Hepatocyte (in vitro differentiated cells): ENCODE measurements around the gene BTF3. TPM values are rescaled to one million over a fixed set of nuclear protein-coding genes. Genes with fewer than 3 reads are reported as not detected.
"Not testable (repeated sequence)": the region's sequence is repeated elsewhere in the genome, so short reads cannot be mapped to it uniquely, and the experiment has no call there.

Experiments used
- DNase-seq: peaks from one replicate; pipeline ENCODE4 v3.0.0-alpha.2; 2016; ENCODE audit warnings: low spot score
- H2AFZ ChIP-seq: fragments of 200-600 bp; sonication (generic); 2 replicates; pipeline ENCODE4 v1.6.0; 2016; ENCODE audit warnings: antibody characterized with exemption, mild to moderate bottlenecking
- H3K27ac ChIP-seq: fragments of 200-600 bp; sonication (generic); 2 replicates; pipeline ENCODE4 v1.5.1; 2016; ENCODE audit warnings: mild to moderate bottlenecking
- H3K27me3 ChIP-seq: fragments of 200-600 bp; sonication (generic); 2 replicates; pipeline ENCODE4 v1.6.1; 2016
- H3K36me3 ChIP-seq: fragments of 200-600 bp; sonication (generic); replicated peaks from 2 replicates; pipeline ENCODE4 v1.5.1; 2016; ENCODE audit warnings: low read depth; ENCODE audit not compliant: insufficient read depth
- H3K4me1 ChIP-seq: fragments of 200-600 bp; sonication (generic); 2 replicates; pipeline ENCODE4 v1.5.1; 2016; ENCODE audit warnings: mild to moderate bottlenecking, moderate library complexity; ENCODE audit not compliant: insufficient read depth
- H3K4me2 ChIP-seq: fragments of 200-600 bp; sonication (generic); 2 replicates; pipeline ENCODE4 v1.6.0; 2016
- H3K4me3 ChIP-seq: fragments of 200-600 bp; sonication (generic); 2 replicates; pipeline ENCODE4 v1.5.1; 2016; ENCODE audit warnings: mild to moderate bottlenecking
- H3K79me2 ChIP-seq: fragments of 200-600 bp; sonication (generic); 2 replicates; pipeline ENCODE4 v1.6.0; 2017; ENCODE audit warnings: mild to moderate bottlenecking
- H3K9me2 ChIP-seq: fragments of 200-600 bp; sonication (generic); replicated peaks from 2 replicates; pipeline ENCODE4 v1.6.0; 2017; ENCODE audit warnings: mild to moderate bottlenecking; ENCODE audit not compliant: insufficient read depth
- H3K9me3 ChIP-seq: fragments of 200-600 bp; sonication (generic); 2 replicates; pipeline ENCODE4 v1.5.1; 2016; ENCODE audit warnings: low read depth, mild to moderate bottlenecking
- H4K20me1 ChIP-seq: fragments of 200-600 bp; sonication (generic); 2 replicates; pipeline ENCODE4 v1.6.0; 2016; ENCODE audit warnings: mild to moderate bottlenecking; ENCODE audit not compliant: insufficient read depth, poor library complexity, severe bottlenecking
- CTCF ChIP-seq: fragments of 200-600 bp; sonication (generic); IDR thresholded peaks from 2 replicates; pipeline ENCODE4 v1.5.1; 2016; ENCODE audit warnings: antibody characterized with exemption, mild to moderate bottlenecking; ENCODE audit not compliant: poor library complexity
- EZH2 ChIP-seq: fragments of 200-600 bp; sonication (generic); IDR thresholded peaks from 2 replicates; pipeline ENCODE4 v1.6.1; 2016; ENCODE audit warnings: antibody characterized with exemption, mild to moderate bottlenecking, borderline replicate concordance
- EZH2phosphoT487 ChIP-seq: fragments of 200-600 bp; sonication (generic); IDR thresholded peaks from one replicate; pipeline ENCODE4 v1.6.1; 2018; ENCODE audit warnings: antibody characterized with exemption, mild to moderate bottlenecking, low read depth, moderate library complexity; ENCODE audit not compliant: unreplicated experiment, severe bottlenecking
- WGBS: methylation state at CpG from one replicate; pipeline ENCODE4 v1.1.6; 2016; ENCODE audit warnings: low lambda C conversion rate; ENCODE audit errors: missing lambda C conversion rate; 5-methylcytosine and 5-hydroxymethylcytosine counted together
- polyA plus RNA-seq: library from polyadenylated mRNA; unstranded; fragments of >200 nt; fragmentation: Nextera tagmentation; extraction: Ambion mirVana; gene quantifications from 2 replicates; pipeline ENCODE4 v1.2.1, GENCODE V29; 2016
- total RNA-seq: library from RNA; depleted of rRNA; stranded (reverse); fragments of >200 nt; gene quantifications from 2 replicates; pipeline ENCODE4 v1.2.3, GENCODE V29; 2014

The BTF3 gene
- total and polyA plus RNA-seq, 2 experiments from 2014 or later: 390 to 423 TPM

- H3K9me3 ChIP-seq: no peaks in the 10 kb centered on the region
- no peak for TF ChIP-seq EZH2phosphoT487
- no peak overlapping the region for H2AFZ ChIP-seq
- no peak overlapping the region for H3K4me3 ChIP-seq
- DNase-seq: no peak
- H3K27ac ChIP-seq: no peak overlapping the region
- 65% methylated on average over 7 of the region's 7 CpGs for WGBS
- no peak overlapping the region for H3K4me2 ChIP-seq
- H3K36me3 ChIP-seq: no peaks in the 10 kb centered on the region
- H4K20me1 ChIP-seq: no peaks in the 10 kb centered on the region
- H3K79me2 ChIP-seq: no peaks in the 10 kb centered on the region
- no peaks in the 10 kb centered on the region for H3K4me1 ChIP-seq
- H3K27me3 ChIP-seq: peaks cover 5% of the 10 kb centered on the region
- no peaks in the 10 kb centered on the region for H3K9me2 ChIP-seq
These were observed 34.1 kb upstream of the BTF3 start for GRCh38 chr5:73464016-73464745.

- H3K4me3 ChIP-seq, H3K9me3 ChIP-seq, H3K27me3 ChIP-seq, H3K4me1 ChIP-seq, H3K9me2 ChIP-seq, H3K27ac ChIP-seq, DNase-seq, H4K20me1 ChIP-seq, H2AFZ ChIP-seq, H3K4me2 ChIP-seq, H3K36me3 ChIP-seq, H3K79me2 ChIP-seq: not testable (repeated sequence)
- 77% methylated on average over 3 of the region's 3 CpGs for WGBS
These were observed 29.6 kb upstream of the BTF3 start for GRCh38 chr5:73468638-73469037.

- Histone ChIP-seq H3K4me1 (no peaks in the 10 kb centered on the region), H3K9me3 (no peaks in the 10 kb centered on the region), H3K4me2 (no peak overlapping the region), H2AFZ (no peak overlapping the region), H3K79me2 (no peaks in the 10 kb centered on the region), H3K36me3 (no peaks in the 10 kb centered on the region), H3K9me2 (no peaks in the 10 kb centered on the region), H3K4me3 (no peak overlapping the region), H3K27me3 (peaks cover 5% of the 10 kb centered on the region), H3K27ac (no peak overlapping the region), H4K20me1 (no peaks in the 10 kb centered on the region)
- WGBS: 97% methylated on average over 8 of the region's 8 CpGs
- DNase-seq: no peak
- no peak for TF ChIP-seq EZH2phosphoT487
- no peak for TF ChIP-seq CTCF
- no peak for TF ChIP-seq EZH2
These were observed 28.4 kb upstream of the BTF3 start for GRCh38 chr5:73469878-73470277.

GRCh38 chr5:73471654-73472053 lies 26.6 kb upstream of the BTF3 start:
- H3K9me3 ChIP-seq: no peaks in the 10 kb centered on the region
- H3K4me1 ChIP-seq: no peaks in the 10 kb centered on the region
- no peak overlapping the region for H2AFZ ChIP-seq
- no peaks in the 10 kb centered on the region for H3K9me2 ChIP-seq
- no peaks in the 10 kb centered on the region for H4K20me1 ChIP-seq
- no peak overlapping the region for H3K27ac ChIP-seq
- no peaks in the 10 kb centered on the region for H3K36me3 ChIP-seq
- DNase-seq: no peak
- TF ChIP-seq CTCF: no peak
- TF ChIP-seq EZH2: no peak
- no peak for TF ChIP-seq EZH2phosphoT487
- H3K4me2 ChIP-seq: no peak overlapping the region
- H3K79me2 ChIP-seq: no peaks in the 10 kb centered on the region
- no peak overlapping the region for H3K4me3 ChIP-seq
- no peaks in the 10 kb centered on the region for H3K27me3 ChIP-seq
